RWPE2 (cell line): Measurements from ENCODE around the gene DPP10.

Source experiments
- ATAC-seq: fragments of 200-7000 bp; cut with Tn5 transposase; 3 replicates; pipeline ENCODE4 v1.9.1; 2021; ENCODE audit warnings: low read depth
- DNase-seq: peaks from one replicate; pipeline ENCODE4 v3.0.0-alpha.2; 2020; ENCODE audit warnings: low spot score
- H3K27ac ChIP-seq: fragments of 450-650 bp; 2 replicates; pipeline ENCODE4 v1.5.1; 2017; ENCODE audit warnings: mild to moderate bottlenecking; ENCODE audit not compliant: poor library complexity, severe bottlenecking
- H3K27me3 ChIP-seq: fragments of 250-450 bp; sonication (Bioruptor Pico); 2 replicates; pipeline ENCODE4 v1.5.1; 2021; ENCODE audit warnings: mild to moderate bottlenecking, moderate library complexity; ENCODE audit not compliant: insufficient read depth, poor library complexity, severe bottlenecking
- H3K36me3 ChIP-seq: fragments of 250-450 bp; sonication (Bioruptor Pico); 2 replicates; pipeline ENCODE4 v1.5.1; 2020; ENCODE audit warnings: low read depth, mild to moderate bottlenecking, moderate library complexity
- H3K4me1 ChIP-seq: fragments of 250-450 bp; sonication (Bioruptor Pico); 2 replicates; pipeline ENCODE4 v1.5.1; 2021; ENCODE audit warnings: mild to moderate bottlenecking, moderate library complexity; ENCODE audit not compliant: insufficient read depth, poor library complexity, severe bottlenecking
- H3K4me3 ChIP-seq: fragments of 250-450 bp; sonication (Bioruptor Pico); 2 replicates; pipeline ENCODE4 v1.5.1; 2021; ENCODE audit warnings: mild to moderate bottlenecking, moderate library complexity; ENCODE audit not compliant: severe bottlenecking
- H3K9me3 ChIP-seq: fragments of 250-450 bp; sonication (Bioruptor Pico); 2 replicates; pipeline ENCODE4 v1.5.1; 2021; ENCODE audit warnings: mild to moderate bottlenecking, moderate library complexity; ENCODE audit not compliant: severe bottlenecking
- CTCF ChIP-seq: fragments of 450-650 bp; IDR thresholded peaks from one replicate; pipeline ENCODE4 v1.5.1; 2017; ENCODE audit warnings: mild to moderate bottlenecking, moderate library complexity; ENCODE audit not compliant: poor library complexity, severe bottlenecking

Gene DPP10

DNA sequence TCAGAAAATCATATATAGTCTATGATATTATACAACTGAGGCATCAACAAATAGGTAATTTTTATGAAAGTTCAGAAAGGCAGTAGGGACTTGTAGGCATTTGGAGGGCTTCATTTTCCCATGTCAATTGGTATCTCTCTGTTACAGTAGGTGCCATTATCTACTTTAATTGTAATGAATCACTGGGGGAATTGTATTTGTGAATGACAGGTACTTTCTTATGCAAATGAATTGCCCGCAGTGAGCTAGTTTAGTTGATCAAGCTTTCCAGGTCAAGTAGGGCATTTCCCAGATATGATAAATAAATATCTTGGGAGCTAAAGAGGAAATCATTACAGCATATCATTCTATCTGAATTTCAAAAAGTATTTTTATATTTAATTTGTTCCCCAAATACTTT lies 1116.3 kb downstream of the DPP10 start:
- no peaks in the 10 kb centered on the region for H3K4me1 ChIP-seq
- H3K4me3 ChIP-seq = no peak overlapping the region
- TF ChIP-seq CTCF = no peak
- H3K36me3 ChIP-seq = no peaks in the 10 kb centered on the region
- no peaks in the 10 kb centered on the region for H3K9me3 ChIP-seq
- H3K27me3 ChIP-seq = peaks cover 9% of the 10 kb centered on the region
- ATAC-seq (no peak), DNase-seq (no peak)
- H3K27ac ChIP-seq = no peak overlapping the region

GRCh38 chr2:115560666-115561065 lies 1118.2 kb downstream of the DPP10 start:
- no peak; the same call in 2 of the 3 replicates for ATAC-seq
- DNase-seq = no peak
- Histone ChIP-seq H3K27me3 (peaks cover 9% of the 10 kb centered on the region), H3K4me1 (no peaks in the 10 kb centered on the region), H3K4me3 (no peak overlapping the region), H3K36me3 (no peaks in the 10 kb centered on the region), H3K27ac (no peak overlapping the region), H3K9me3 (no peaks in the 10 kb centered on the region)
- no peak for TF ChIP-seq CTCF

DNA sequence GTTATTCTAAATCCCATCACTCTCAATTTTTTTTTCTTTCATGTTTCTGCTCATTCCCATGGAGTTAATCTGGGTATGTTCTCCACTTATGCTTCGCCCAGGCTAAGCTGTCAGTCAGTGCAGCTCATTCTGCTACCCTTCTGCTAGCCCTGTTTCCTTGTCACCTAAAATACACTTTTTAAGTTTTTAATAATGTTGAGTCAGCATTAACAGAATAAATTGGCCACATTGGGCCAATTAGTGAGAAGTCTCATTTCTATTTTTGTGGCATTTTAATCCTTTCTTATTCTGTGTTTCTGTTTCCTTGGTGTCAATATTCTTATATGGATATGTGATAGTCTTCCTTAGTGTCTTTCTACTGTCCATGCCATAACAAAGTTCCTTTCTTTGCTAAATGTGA lies 1126.2 kb downstream of the DPP10 start:
- H3K27ac ChIP-seq = no peak overlapping the region
- no peaks in the 10 kb centered on the region for H3K27me3 ChIP-seq
- H3K4me3 ChIP-seq = no peak overlapping the region
- no peak for ATAC-seq
- no peak for TF ChIP-seq CTCF
- no peaks in the 10 kb centered on the region for H3K4me1 ChIP-seq
- no peaks in the 10 kb centered on the region for H3K9me3 ChIP-seq
- no peaks in the 10 kb centered on the region for H3K36me3 ChIP-seq
- DNase-seq = no peak

DNA sequence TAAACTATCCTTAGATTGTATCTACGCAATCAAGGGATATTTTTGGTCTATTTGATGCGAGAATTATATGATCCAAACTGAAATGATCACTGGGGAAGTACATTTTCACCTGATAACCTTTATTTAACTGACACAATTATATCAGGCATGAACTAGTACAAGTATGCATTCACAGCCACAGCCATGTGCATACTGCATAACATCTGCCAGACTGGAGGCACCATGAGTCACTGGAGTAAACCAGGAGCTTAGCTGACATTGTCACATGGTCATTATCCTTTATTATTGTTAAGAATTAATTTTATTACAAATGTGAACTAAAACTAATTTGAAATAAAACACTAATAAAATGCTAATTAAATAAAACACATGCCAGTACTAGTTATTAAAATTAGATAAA lies 1127.1 kb downstream of the DPP10 start:
- H3K4me1 ChIP-seq = no peaks in the 10 kb centered on the region
- no peak overlapping the region for H3K4me3 ChIP-seq
- ATAC-seq (no peak), DNase-seq (no peak)
- no peak overlapping the region for H3K27ac ChIP-seq
- no peaks in the 10 kb centered on the region for H3K9me3 ChIP-seq
- no peaks in the 10 kb centered on the region for H3K27me3 ChIP-seq
- no peaks in the 10 kb centered on the region for H3K36me3 ChIP-seq
- TF ChIP-seq CTCF = no peak

- Histone ChIP-seq H3K27ac (no peak overlapping the region), H3K9me3 (no peaks in the 10 kb centered on the region), H3K4me1 (no peaks in the 10 kb centered on the region), H3K36me3 (no peaks in the 10 kb centered on the region), H3K4me3 (no peak overlapping the region), H3K27me3 (no peaks in the 10 kb centered on the region)
- ATAC-seq (no peak), DNase-seq (no peak)
- no peak for TF ChIP-seq CTCF
These were observed 1130.3 kb downstream of the DPP10 start for GRCh38 chr2:115572746-115573145.
